ENCODE measurements around the gene CCDC77. TPM values are rescaled to one million over a fixed set of nuclear protein-coding genes. Genes with fewer than 3 reads are reported as not detected.

Gene CCDC77
- polyA plus RNA-seq, 1 of the 3 experiments (the other 2 are of a cell fraction) = 5.9 TPM

GRCh38 chr12:400828-401227 lies 616 bp upstream of the CCDC77 start:
- Histone ChIP-seq H3K9me2 (no peaks in the 10 kb centered on the region), H3K36me3 (replicated peaks in 1 of 2; ENCODE audit: control insufficient read depth in 1 of 2, insufficient read depth in 2 of 2, low read length in 1 of 2) (no peaks in the 10 kb centered on the region), H3K4me1 (ENCODE audit: control insufficient read depth in 1 of 2, insufficient read depth in 2 of 2, low read depth in 1 of 2, low read length in 1 of 2) (peaks cover 3 to 4% of the 10 kb centered on the region in 2 experiments; a peak in 3 of 4 replicates), H2AFZ (ENCODE audit: low read depth) (peak overlapping the region; percentile 91), H3K9ac (0 out of 2 replicates have a peak overlapping the region, but pooled peaks have one; percentile 76), H4K20me1 (ENCODE audit: insufficient read depth) (no peaks in the 10 kb centered on the region), H3K79me2 (ENCODE audit: insufficient read depth) (peaks cover 30% of the 10 kb centered on the region), H3K9me3 (no peaks in the 10 kb centered on the region), H3K4me2 (peak overlapping the region; percentile 76), H3K4me3 (ENCODE audit: low read depth in 2 of 2, low read length in 1 of 2) (peak overlapping the region; percentile 74 to 83), H3K27me3 (ENCODE audit: insufficient read depth) (no peaks in the 10 kb centered on the region), H3F3A (replicated peaks; ENCODE audit: insufficient read depth) (no peaks in the 10 kb centered on the region), H3K27ac (ENCODE audit: low read depth in 2 of 2, low read length in 1 of 2) (no peak overlapping the region)
- 63% methylated on average over 8 of the region's 8 CpGs for WGBS (ENCODE audit: low lambda C conversion rate)
- no peak for TF ChIP-seq TCF12 (IDR thresholded peaks at IDR 0.05)
- no peak for TF ChIP-seq CTCF (IDR thresholded peaks at IDR 0.05)
- no peak for TF ChIP-seq GATA2 (CRISPR knock-in tag; IDR thresholded peaks at IDR 0.05)
- no peak for TF ChIP-seq PBX3 (IDR thresholded peaks at IDR 0.05)
- TF ChIP-seq MEF2A (IDR thresholded peaks at IDR 0.05; ENCODE audit: borderline replicate concordance, low read depth) = no peak
- no peak for TF ChIP-seq REST (IDR thresholded peaks at IDR 0.05; ENCODE audit: low read depth, low read length)
- no peak for TF ChIP-seq FOXM1 (IDR thresholded peaks at IDR 0.05; ENCODE audit: low read depth)
- TF ChIP-seq MXI1 (IDR thresholded peaks at IDR 0.05; ENCODE audit: low read depth, low read length) = no peak
- CTCF ChIA-PET = interaction anchor here (1.5 to 2.3 kb wide), 3 partner anchors 11 to 169 kb away, joined by 4 to 16 read pairs (median 8); partner anchors contain the start of gene KDM5A
- POLR2A ChIA-PET = interaction anchor here (0.7 to 2.0 kb wide), 2 partner anchors 11 to 549 kb away, joined by 3 to 16 read pairs; partner anchors contain the start of gene KDM5A
- no peak for DNase-seq

- Histone ChIP-seq H3K9me3 (no peaks in the 10 kb centered on the region), H3K36me3 (replicated peaks in 1 of 2; ENCODE audit: control insufficient read depth in 1 of 2, insufficient read depth in 2 of 2, low read length in 1 of 2) (no peaks in the 10 kb centered on the region), H3K4me3 (ENCODE audit: low read depth in 2 of 2, low read length in 1 of 2) (peak overlapping the region; percentile 74 to 83), H3K79me2 (ENCODE audit: insufficient read depth) (peaks cover 30% of the 10 kb centered on the region), H3K4me1 (ENCODE audit: control insufficient read depth in 1 of 2, insufficient read depth in 2 of 2, low read depth in 1 of 2, low read length in 1 of 2) (peaks cover 3 to 6% of the 10 kb centered on the region in 2 experiments; a peak in 3 of 4 replicates), H3F3A (replicated peaks; ENCODE audit: insufficient read depth) (no peaks in the 10 kb centered on the region), H3K27me3 (ENCODE audit: insufficient read depth) (no peaks in the 10 kb centered on the region), H3K9me2 (no peaks in the 10 kb centered on the region), H3K4me2 (peak overlapping the region; percentile 76), H3K27ac (ENCODE audit: low read depth in 2 of 2, low read length in 1 of 2) (peak overlapping the region; percentile 44 to 54; a peak in 3 of 4 replicates), H2AFZ (ENCODE audit: low read depth) (peak overlapping the region; percentile 81), H3K9ac (peak overlapping the region; percentile 76), H4K20me1 (ENCODE audit: insufficient read depth) (no peaks in the 10 kb centered on the region)
- DNase-seq = peak; percentile 32
- TF ChIP-seq CTCF (IDR thresholded peaks at IDR 0.05) = peak; percentile 53
- no peak for TF ChIP-seq NRF1 (IDR thresholded peaks at IDR 0.05; ENCODE audit: low read depth, low read length)
- TF ChIP-seq SIN3A (IDR thresholded peaks at IDR 0.05; ENCODE audit: borderline replicate concordance, low read depth, low read length) = 0 out of 2 replicates have a peak, but pooled peaks have one; percentile 27
- WGBS (ENCODE audit: low lambda C conversion rate) = 2% methylated on average over 8 of the region's 8 CpGs
- ChIA-PET POLR2A (interaction anchor here (2.0 kb wide), 1 partner anchor 13 kb away, joined by 16 read pairs; the partner anchor contains the start of gene KDM5A), CTCF (interaction anchor here (0.8 to 2.3 kb wide), 12 partner anchors 8 to 249 kb away, joined by 3 to 16 read pairs (median 4); partner anchors contain the start of genes B4GALNT3 and KDM5A)
These were observed 565 bp downstream of the CCDC77 start for GRCh38 chr12:402029-402389.

All from SK-N-SH (cell line).